Stomach smooth muscle (tissue), 2 donors: ENCODE measurements around the gene PCBD2.

ENCODE experiments used
- H3K27ac ChIP-seq: one replicate; pipeline ENCODE4 v1.7.0; 2013; ENCODE audit warnings: mild to moderate bottlenecking, low read length, inconsistent platforms
- H3K27me3 ChIP-seq, 2 donors: one replicate each; pipeline ENCODE4 v1.7.0; 2013; ENCODE audit warnings: low read length in 2 of 2; ENCODE audit not compliant: insufficient read depth in 2 of 2, control insufficient read depth in 1 of 2
- H3K36me3 ChIP-seq, 2 donors: one replicate each; pipeline ENCODE4 v1.7.0; 2013; ENCODE audit warnings: low read length in 2 of 2; ENCODE audit not compliant: control insufficient read depth in 2 of 2, insufficient read depth in 2 of 2
- H3K4me1 ChIP-seq: one replicate; pipeline ENCODE4 v1.7.0; 2013; ENCODE audit warnings: low read length; ENCODE audit not compliant: control insufficient read depth, insufficient read depth
- H3K4me3 ChIP-seq, 2 donors: one replicate each; pipeline ENCODE4 v1.7.0; 2013; ENCODE audit warnings: low read length in 2 of 2
- H3K9ac ChIP-seq, 2 donors: one replicate each; pipeline ENCODE4 v1.7.0; 2013; ENCODE audit warnings: low read length in 2 of 2, mild to moderate bottlenecking in 1 of 2
- H3K9me3 ChIP-seq, 2 donors: one replicate each; pipeline ENCODE4 v1.7.0; 2013; ENCODE audit warnings: low read length in 2 of 2; ENCODE audit not compliant: control insufficient read depth in 2 of 2
- donor health status: healthy.
- donor health status: Pancreatic carcinoma.

PCBD2 gene

GRCh38 chr5:134963098-134963497 is 58.2 kb downstream of the PCBD2 start:
- no peaks in the 10 kb centered on the region for H3K4me1 ChIP-seq
- no peak overlapping the region for H3K9ac ChIP-seq
- no peak overlapping the region for H3K27ac ChIP-seq
- no peaks in the 10 kb centered on the region for H3K9me3 ChIP-seq
- no peaks in the 10 kb centered on the region for H3K27me3 ChIP-seq
- peaks cover 5 to 11% of the 10 kb centered on the region in 2 donors for H3K36me3 ChIP-seq
- H3K4me3 ChIP-seq: no peak overlapping the region

- no peaks in the 10 kb centered on the region for H3K9me3 ChIP-seq
- H3K4me3 ChIP-seq: no peak overlapping the region
- peaks cover 5 to 11% of the 10 kb centered on the region in 2 donors for H3K36me3 ChIP-seq
- H3K4me1 ChIP-seq: no peaks in the 10 kb centered on the region
- no peak overlapping the region for H3K9ac ChIP-seq
- no peak overlapping the region for H3K27ac ChIP-seq
- H3K27me3 ChIP-seq: no peaks in the 10 kb centered on the region
These were observed 59.7 kb downstream of the PCBD2 start for GRCh38 chr5:134964359-134965270.

DNA sequence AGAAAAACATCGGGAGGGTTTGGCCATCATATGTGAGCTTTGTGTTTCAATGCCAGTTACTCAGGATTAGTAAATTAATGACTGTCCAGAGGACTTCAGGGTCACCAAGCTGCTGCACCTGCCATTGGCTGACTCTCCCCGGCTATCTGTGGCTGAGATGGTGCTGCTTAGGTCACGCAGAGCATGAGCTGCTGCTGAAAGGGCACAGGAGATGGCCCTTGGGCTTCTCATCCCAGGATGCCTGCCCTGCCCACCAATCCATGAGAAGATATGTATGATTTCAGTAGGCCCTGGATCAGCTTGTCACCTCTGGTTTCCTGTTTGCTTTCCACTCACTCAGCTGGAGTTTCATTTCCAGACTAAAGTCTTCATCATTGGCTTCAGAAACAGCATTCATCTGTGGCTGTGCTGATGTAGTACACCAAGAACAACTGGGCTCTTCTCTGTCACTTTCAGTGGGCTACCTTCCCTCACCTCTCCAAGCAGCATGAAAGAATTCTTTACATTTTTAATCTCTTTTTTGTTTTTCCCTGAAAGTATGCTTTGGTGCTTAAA is 60.4 kb downstream of the PCBD2 start:
- Histone ChIP-seq H3K27ac (no peak overlapping the region), H3K9me3 (no peaks in the 10 kb centered on the region), H3K36me3 (peaks cover 5 to 11% of the 10 kb centered on the region in 2 donors)

GRCh38 chr5:134967607-134968006 is 62.7 kb downstream of the PCBD2 start, which contains the start of gene CATSPER3:
Gene CATSPER3 (plus strand): TSS chr5:134967907. CDS start chr5:134967992, 85 bp downstream.
- no peak within 1 kb of the TSS for H3K4me3 ChIP-seq
- H3K9ac ChIP-seq: no peak within 1 kb of the TSS
- no peaks in the 10 kb centered on the region for H3K9me3 ChIP-seq
- H3K27ac ChIP-seq: no peak within 1 kb of the TSS
- H3K27me3 ChIP-seq: no peaks in the 10 kb centered on the region
- H3K36me3 ChIP-seq: peaks cover 5% of the 10 kb centered on the region in 2 donors
- H3K4me1 ChIP-seq: no peaks in the 10 kb centered on the region

More for the DNA sequence above, 60.4 kb downstream of the PCBD2 start:
- no peak overlapping the region for H3K9ac ChIP-seq
- no peaks in the 10 kb centered on the region for H3K27me3 ChIP-seq
- H3K4me3 ChIP-seq: no peak overlapping the region
- H3K4me1 ChIP-seq: no peaks in the 10 kb centered on the region

DNA sequence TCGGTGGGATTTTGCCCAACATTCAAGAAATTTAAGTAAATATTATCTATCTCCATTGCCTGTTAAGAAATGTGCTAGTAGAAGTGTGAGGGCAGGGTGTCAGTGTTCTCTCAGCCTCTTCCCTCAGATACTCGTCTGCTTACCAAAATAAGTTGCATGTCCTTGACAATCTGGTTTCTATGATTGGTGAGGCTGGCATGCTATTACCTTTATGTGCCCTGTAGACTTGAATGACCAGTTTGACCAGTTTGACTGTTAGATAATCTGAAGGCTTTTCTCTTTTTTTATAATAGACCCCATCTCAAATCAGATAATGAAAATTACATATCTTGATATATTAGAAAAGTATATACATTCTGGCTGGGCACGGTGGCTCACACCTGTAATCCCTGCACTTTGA is 63.1 kb downstream of the PCBD2 start:
- H3K36me3 ChIP-seq: peaks cover 5% of the 10 kb centered on the region in 2 donors
- no peaks in the 10 kb centered on the region for H3K9me3 ChIP-seq
- no peak overlapping the region for H3K9ac ChIP-seq
- H3K4me1 ChIP-seq: no peaks in the 10 kb centered on the region
- no peaks in the 10 kb centered on the region for H3K27me3 ChIP-seq
- H3K27ac ChIP-seq: no peak overlapping the region
- no peak overlapping the region for H3K4me3 ChIP-seq

DNA sequence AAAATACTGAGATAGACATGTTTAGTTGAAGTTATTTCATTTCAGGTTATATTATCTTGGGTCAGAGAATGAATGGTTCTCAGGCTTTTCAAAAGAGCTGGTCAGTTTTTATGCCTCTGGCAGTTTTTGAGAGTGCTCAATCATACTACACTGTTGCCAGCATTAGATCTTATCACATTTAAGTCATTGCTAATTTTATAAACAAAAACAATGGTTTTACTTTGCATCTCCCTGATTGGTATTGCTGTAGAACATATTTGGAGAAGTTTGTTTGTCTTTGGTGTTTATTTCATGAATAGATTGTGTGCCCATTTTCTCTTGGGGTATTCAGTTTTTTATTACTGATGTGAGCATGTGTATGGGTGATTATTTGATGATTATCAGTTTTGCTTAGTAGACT is 64.2 kb downstream of the PCBD2 start:
- Histone ChIP-seq H3K27ac (no peak overlapping the region), H3K27me3 (no peaks in the 10 kb centered on the region), H3K4me1 (no peaks in the 10 kb centered on the region), H3K4me3 (no peak overlapping the region), H3K9me3 (no peaks in the 10 kb centered on the region), H3K36me3 (peaks cover 5% of the 10 kb centered on the region in 2 donors), H3K9ac (no peak overlapping the region)

GRCh38 chr5:134975078-134975715 is 70.3 kb downstream of the PCBD2 start:
- H3K27me3 ChIP-seq: no peaks in the 10 kb centered on the region
- peaks cover 0 to 3% of the 10 kb centered on the region in 2 donors for H3K9me3 ChIP-seq
- no peaks in the 10 kb centered on the region for H3K36me3 ChIP-seq
- H3K27ac ChIP-seq: no peak overlapping the region
- H3K9ac ChIP-seq: no peak overlapping the region
- H3K4me3 ChIP-seq: no peak overlapping the region
- no peaks in the 10 kb centered on the region for H3K4me1 ChIP-seq

DNA sequence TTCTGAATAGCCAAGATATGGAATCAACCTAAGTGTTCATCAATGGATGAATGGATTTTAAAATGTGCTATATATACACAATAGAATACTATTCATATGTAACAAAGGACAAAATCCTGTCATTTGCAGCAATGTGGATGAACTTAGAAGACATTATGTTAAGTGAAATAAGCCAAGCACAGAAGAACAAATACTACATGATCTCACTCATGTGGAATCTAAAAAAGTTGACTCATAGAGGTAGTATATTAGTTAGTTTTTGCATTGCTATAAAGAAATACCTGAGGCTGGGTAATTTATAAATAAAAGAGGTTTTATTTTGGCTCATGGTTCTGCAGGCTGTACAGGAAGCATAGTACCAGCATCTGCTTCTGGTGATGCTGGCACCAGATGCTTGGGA is 70.9 kb downstream of the PCBD2 start:
- Histone ChIP-seq H3K36me3 (no peaks in the 10 kb centered on the region), H3K9me3 (peaks cover 0 to 6% of the 10 kb centered on the region in 2 donors), H3K4me3 (no peak overlapping the region)

GRCh38 chr5:134976841-134977240 is 71.9 kb downstream of the PCBD2 start:
- no peaks in the 10 kb centered on the region for H3K4me1 ChIP-seq
- no peak overlapping the region for H3K9ac ChIP-seq

More for the DNA sequence above, 70.9 kb downstream of the PCBD2 start:
- no peak overlapping the region for H3K27ac ChIP-seq
- no peaks in the 10 kb centered on the region for H3K4me1 ChIP-seq
- H3K9ac ChIP-seq: no peak overlapping the region
- no peaks in the 10 kb centered on the region for H3K27me3 ChIP-seq

DNA sequence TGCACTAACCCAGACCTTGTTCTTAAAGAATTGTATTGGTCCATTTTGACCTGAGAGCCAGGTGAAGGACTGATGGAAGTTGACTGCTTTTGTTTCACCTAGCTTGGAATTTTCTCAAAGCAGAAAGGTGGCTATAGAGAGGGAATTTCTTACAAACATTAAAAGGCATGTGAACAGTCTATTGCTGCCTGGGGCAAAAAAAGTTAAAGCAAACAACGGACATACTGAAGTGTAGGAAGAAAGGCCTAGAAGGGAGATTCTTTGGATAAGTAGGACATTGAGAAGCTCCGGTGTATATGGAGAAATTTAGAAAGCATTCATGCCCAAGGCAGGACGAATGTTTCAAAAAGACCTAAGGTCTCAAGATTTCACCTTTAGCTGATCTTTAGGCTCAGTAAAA is 74.5 kb downstream of the PCBD2 start:
- Histone ChIP-seq H3K9me3 (peaks cover 9 to 12% of the 10 kb centered on the region in 2 donors), H3K36me3 (no peaks in the 10 kb centered on the region), H3K4me1 (no peaks in the 10 kb centered on the region), H3K9ac (no peak overlapping the region), H3K27ac (no peak overlapping the region), H3K27me3 (no peaks in the 10 kb centered on the region), H3K4me3 (no peak overlapping the region)

More at GRCh38 chr5:134976841-134977240, 71.9 kb downstream of the PCBD2 start:
- H3K27me3 ChIP-seq: no peaks in the 10 kb centered on the region
- H3K4me3 ChIP-seq: no peak overlapping the region
- H3K9me3 ChIP-seq: peaks cover 0 to 7% of the 10 kb centered on the region in 2 donors
- no peaks in the 10 kb centered on the region for H3K36me3 ChIP-seq
- no peak overlapping the region for H3K27ac ChIP-seq
